Gastroesophageal sphincter (tissue), 4 donors: ENCODE results near the gene MAN2B2. TPM values are rescaled to one million over a fixed set of nuclear protein-coding genes. Genes with fewer than 3 reads are reported as not detected.

Experiments used
- ATAC-seq: fragments of 150-250 bp; one replicate; pipeline ENCODE4 v1.9.1; 2016; ENCODE audit warnings: mild to moderate bottlenecking, moderate library complexity
- H3K27ac ChIP-seq, 4 donors: fragments of 200-600 bp; sonication (generic) in 3 of 4; 1 replicate in 3 of 4; 2 replicates in 1 of 4; pipeline ENCODE4 v1.5.1; 2016 to 2019
- H3K27me3 ChIP-seq: fragments of 200-600 bp; sonication (generic); one replicate; pipeline ENCODE4 v1.5.1; 2019
- H3K36me3 ChIP-seq, 2 donors: fragments of 200-600 bp; sonication (generic); one replicate each; pipeline ENCODE4 v1.5.1; 2019; ENCODE audit warnings: control low read depth in 1 of 2
- H3K4me1 ChIP-seq, 3 donors: fragments of 200-600 bp; sonication (generic); 1 replicate in 2 of 3; 2 replicates in 1 of 3; pipeline ENCODE4 v1.5.1; 2016 to 2019; ENCODE audit warnings: control low read depth in 2 of 3
- H3K4me3 ChIP-seq, 2 donors: fragments of 200-600 bp; sonication (generic); one replicate each; pipeline ENCODE4 v1.5.1; 2019; ENCODE audit warnings: mild to moderate bottlenecking in 1 of 2, moderate library complexity in 1 of 2
- H3K9me3 ChIP-seq, 3 donors: fragments of 200-600 bp; sonication (generic); one replicate each; pipeline ENCODE4 v1.5.1; 2017 to 2019; ENCODE audit warnings: control low read depth in 2 of 3
- EP300 ChIP-seq: sonication (generic); formaldehyde crosslinking; IDR thresholded peaks from one replicate; pipeline ENCODE4 v1.6.1; 2017; ENCODE audit warnings: antibody characterized with exemption, mild to moderate bottlenecking
- POLR2A ChIP-seq, 2 donors: fragments of 450-650 bp; IDR thresholded peaks; one replicate each; pipeline ENCODE4 v1.6.1; 2017; ENCODE audit warnings: antibody characterized with exemption in 2 of 2, mild to moderate bottlenecking in 2 of 2, moderate library complexity in 1 of 2
- POLR2AphosphoS5 ChIP-seq: sonication (generic); formaldehyde crosslinking; IDR thresholded peaks from one replicate; pipeline ENCODE4 v1.6.1; 2017; ENCODE audit warnings: antibody characterized with exemption
- WGBS, 2 donors: methylation state at CpG; one replicate each; pipeline ENCODE4 v1.1.5; 2018; ENCODE audit warnings: low coverage in 1 of 2; 5-methylcytosine and 5-hydroxymethylcytosine counted together
- total RNA-seq, 4 donors: library from RNA; depleted of rRNA; stranded (reverse); fragments of >200 nt; gene quantifications; one replicate each; pipeline ENCODE4 v1.1.0, GENCODE V29; 2016
- TF ChIP-seq, protein P1 (sequence below), 4 experiments: fragments of 200-600 bp in 2 of 4; fragments of 450-650 bp in 2 of 4; sonication (generic) in 1 of 4; IDR thresholded peaks; one replicate each; pipeline ENCODE4 v1.5.1; 2017 to 2019; ENCODE audit warnings: antibody characterized with exemption in 4 of 4, mild to moderate bottlenecking in 2 of 4, moderate library complexity in 2 of 4

The MAN2B2 gene
- total RNA-seq, 4 donors from 2014 or later: 20.3 to 39.3 (median 34.3) TPM

DNA sequence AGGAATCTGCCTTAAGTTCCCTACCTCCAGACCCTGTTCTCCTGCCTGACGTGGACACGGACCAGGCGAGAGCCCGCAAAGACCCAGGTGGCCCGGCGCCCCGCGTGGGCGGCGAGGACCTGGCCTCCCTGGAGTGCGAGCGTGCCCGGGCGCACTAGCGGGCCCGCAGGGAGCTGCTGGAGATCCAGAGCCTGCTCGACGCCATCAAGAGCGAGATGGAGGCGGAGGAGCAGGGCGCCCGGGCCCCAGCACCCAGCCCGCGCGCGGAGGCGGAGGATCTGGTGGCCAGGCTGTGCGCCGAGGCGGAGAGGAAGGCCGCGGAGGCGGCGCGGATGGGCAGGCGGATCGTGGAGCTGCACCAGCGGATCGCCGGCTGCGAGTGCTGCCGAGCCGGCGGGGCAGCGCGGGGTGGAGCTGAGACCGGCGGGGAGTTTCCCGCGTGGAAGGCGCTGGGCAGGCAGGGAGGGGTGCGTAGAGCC, 83.6 kb downstream of the MAN2B2 start:
- Histone ChIP-seq H3K27ac (peak overlapping the region; percentile 13 to 84 (median 75)), H3K4me3 (peak overlapping the region; percentile 30 to 55), H3K9me3 (no peaks in the 10 kb centered on the region), H3K4me1 (peaks cover 0 to 16% (median 0%) of the 10 kb centered on the region in 3 donors), H3K36me3 (no peaks in the 10 kb centered on the region), H3K27me3 (no peaks in the 10 kb centered on the region)
- WGBS, 2 donors: 0% methylated on average over 1 of the region's 52 CpGs; no CpG with 5 or more reads in 1 of the 2 donors
- TF ChIP-seq EP300 (no peak), POLR2AphosphoS5 (peak; percentile 13)
- TF ChIP-seq, protein P1, sequence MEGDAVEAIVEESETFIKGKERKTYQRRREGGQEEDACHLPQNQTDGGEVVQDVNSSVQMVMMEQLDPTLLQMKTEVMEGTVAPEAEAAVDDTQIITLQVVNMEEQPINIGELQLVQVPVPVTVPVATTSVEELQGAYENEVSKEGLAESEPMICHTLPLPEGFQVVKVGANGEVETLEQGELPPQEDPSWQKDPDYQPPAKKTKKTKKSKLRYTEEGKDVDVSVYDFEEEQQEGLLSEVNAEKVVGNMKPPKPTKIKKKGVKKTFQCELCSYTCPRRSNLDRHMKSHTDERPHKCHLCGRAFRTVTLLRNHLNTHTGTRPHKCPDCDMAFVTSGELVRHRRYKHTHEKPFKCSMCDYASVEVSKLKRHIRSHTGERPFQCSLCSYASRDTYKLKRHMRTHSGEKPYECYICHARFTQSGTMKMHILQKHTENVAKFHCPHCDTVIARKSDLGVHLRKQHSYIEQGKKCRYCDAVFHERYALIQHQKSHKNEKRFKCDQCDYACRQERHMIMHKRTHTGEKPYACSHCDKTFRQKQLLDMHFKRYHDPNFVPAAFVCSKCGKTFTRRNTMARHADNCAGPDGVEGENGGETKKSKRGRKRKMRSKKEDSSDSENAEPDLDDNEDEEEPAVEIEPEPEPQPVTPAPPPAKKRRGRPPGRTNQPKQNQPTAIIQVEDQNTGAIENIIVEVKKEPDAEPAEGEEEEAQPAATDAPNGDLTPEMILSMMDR (IDR thresholded peaks at IDR 0.05): no peak
- ATAC-seq: peak; percentile 72

DNA sequence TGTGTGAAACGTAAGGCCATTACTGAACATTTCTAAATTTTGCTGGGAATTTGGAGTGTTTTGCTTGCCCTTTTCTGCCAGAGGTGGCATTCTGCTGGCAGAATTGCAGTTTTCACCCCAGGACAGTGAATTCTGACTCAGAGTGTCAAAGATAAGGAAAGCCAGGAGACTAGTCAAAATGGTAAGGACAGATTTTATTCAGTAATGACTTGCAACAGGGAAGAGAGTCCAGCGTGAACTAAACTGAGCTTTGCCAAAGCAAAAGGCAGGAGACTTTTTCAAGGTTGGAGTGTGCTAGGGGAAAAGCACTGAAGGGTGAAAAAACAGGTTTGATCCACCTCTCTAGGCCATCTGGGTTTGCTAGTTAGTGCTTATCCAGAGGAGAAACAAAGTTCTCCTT, 84.9 kb downstream of the MAN2B2 start:
- no peaks in the 10 kb centered on the region for H3K9me3 ChIP-seq
- H3K4me3 ChIP-seq: no peak overlapping the region
- TF ChIP-seq POLR2A (IDR thresholded peaks at IDR 0.05) (no peak), EP300 (no peak), POLR2AphosphoS5 (no peak)
- TF ChIP-seq, protein P1 (IDR thresholded peaks at IDR 0.05): no peak
- no peaks in the 10 kb centered on the region for H3K27me3 ChIP-seq
- H3K4me1 ChIP-seq: peaks cover 0 to 29% (median 4%) of the 10 kb centered on the region in 3 donors
- no peaks in the 10 kb centered on the region for H3K36me3 ChIP-seq
- 79 to 90% methylated on average over 2 of the region's 2 CpGs for WGBS, 2 donors
- ATAC-seq: no peak
- H3K27ac ChIP-seq: no peak overlapping the region

DNA sequence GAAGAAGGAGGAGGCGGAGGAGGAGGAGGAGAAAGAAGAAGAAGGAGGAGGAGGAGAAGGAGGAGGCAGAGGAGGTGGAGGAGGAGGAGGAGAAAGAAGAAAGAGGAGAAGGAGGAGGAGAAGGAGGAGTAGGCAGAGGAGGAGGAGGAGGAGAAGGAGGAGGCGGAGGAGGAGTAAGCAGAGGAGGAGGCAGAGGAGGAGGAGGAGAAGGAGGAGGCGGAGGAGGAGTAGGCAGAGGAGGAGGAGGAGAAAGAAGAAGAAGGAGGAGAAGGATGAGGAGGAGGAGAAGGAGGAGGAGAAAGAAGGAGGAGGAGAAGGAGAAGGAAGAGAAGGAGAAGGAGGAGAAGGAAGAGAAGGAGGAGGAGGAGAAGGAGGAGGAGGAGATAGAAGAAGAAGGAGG, 85.4 kb downstream of the MAN2B2 start:
- Histone ChIP-seq H3K4me1 (peaks cover 0 to 30% (median 4%) of the 10 kb centered on the region in 3 donors), H3K4me3 (no peak overlapping the region), H3K27ac (no peak overlapping the region), H3K36me3 (no peaks in the 10 kb centered on the region), H3K9me3 (no peaks in the 10 kb centered on the region), H3K27me3 (no peaks in the 10 kb centered on the region)
- ATAC-seq: no peak
- WGBS, 2 donors: 90 to 94% methylated on average over 2 to 3 of the region's 3 CpGs
- TF ChIP-seq, protein P1 (IDR thresholded peaks at IDR 0.05): no peak
- TF ChIP-seq POLR2A (IDR thresholded peaks at IDR 0.05): no peak
- TF ChIP-seq EP300: no peak
- TF ChIP-seq POLR2AphosphoS5: no peak

DNA sequence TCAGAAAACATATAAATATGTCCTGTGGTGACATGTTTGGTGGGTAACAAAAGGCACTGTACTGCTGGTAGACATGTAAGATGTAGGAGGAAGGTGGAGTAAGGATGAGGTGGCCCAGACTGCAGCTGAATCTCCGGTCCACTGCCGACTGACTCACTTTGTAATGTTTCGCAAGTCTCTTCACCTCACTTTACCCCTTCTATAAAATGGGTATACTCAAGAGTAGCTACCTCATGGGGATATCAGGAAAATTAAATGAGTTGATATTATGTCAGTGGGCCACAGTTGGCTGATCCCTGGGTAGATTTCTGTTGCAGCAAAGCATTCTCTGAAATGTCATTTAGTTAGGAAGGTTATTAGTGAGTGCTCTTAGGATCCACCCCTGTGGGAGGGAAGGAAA, 87.6 kb downstream of the MAN2B2 start:
- peaks cover 5% of the 10 kb centered on the region for H3K27me3 ChIP-seq
- no peak for TF ChIP-seq EP300
- TF ChIP-seq, protein P1 (IDR thresholded peaks at IDR 0.05): no peak
- no peak for TF ChIP-seq POLR2AphosphoS5
- TF ChIP-seq POLR2A (IDR thresholded peaks at IDR 0.05): no peak
- 87 to 92% methylated on average over 3 of the region's 3 CpGs for WGBS, 2 donors
- H3K4me1 ChIP-seq: peaks cover 0 to 30% (median 4%) of the 10 kb centered on the region in 3 donors
- no peaks in the 10 kb centered on the region for H3K9me3 ChIP-seq
- no peak overlapping the region for H3K4me3 ChIP-seq
- H3K27ac ChIP-seq: no peak overlapping the region
- no peaks in the 10 kb centered on the region for H3K36me3 ChIP-seq
- ATAC-seq: no peak

DNA sequence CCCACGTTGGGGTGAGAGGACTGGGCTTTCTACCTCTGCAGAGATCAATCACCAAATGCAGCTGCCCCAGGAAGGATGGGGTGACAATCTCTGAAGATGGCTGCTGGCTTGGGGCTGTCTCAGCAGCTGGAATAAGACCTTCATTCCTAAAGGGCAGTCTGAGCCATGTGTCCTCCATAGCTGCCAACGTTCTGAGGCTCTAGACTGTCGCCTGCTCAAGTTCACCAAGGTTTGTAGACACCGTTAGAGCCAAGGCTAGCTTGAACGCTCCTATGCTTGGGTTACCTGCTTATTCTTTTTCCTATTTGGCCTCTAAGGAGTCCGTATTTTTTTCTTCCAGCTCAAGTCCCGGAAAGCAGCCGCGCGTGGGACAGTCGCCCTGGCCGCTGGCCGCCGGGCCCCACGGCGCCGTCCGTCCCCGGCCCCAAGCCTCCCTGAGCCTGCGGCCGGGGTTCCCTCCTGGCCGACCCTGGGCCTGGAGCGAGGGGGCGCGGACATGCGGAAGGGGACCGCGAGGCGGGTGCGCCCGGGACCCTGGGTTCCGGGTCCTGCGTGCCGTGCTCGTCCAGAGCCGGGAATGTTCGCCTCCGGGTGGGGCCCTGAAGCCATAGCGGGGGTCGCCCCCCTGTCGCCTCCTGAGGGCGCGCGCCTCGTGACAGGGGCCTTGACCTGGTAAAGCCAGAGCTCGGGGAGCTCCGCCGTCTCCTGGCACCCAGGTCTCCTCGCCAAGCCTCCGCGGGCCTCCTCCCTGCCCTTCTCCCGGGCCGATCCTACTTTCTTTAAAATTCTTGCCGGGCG, 88.8 kb downstream of the MAN2B2 start:
- TF ChIP-seq POLR2AphosphoS5: no peak
- TF ChIP-seq, protein P1 (IDR thresholded peaks at IDR 0.05): no peak
- no peak for TF ChIP-seq EP300
- TF ChIP-seq POLR2A (IDR thresholded peaks at IDR 0.05): no peak
- Histone ChIP-seq H3K36me3 (peaks cover 0 to 10% of the 10 kb centered on the region in 2 donors), H3K9me3 (no peaks in the 10 kb centered on the region), H3K27me3 (peaks cover 5% of the 10 kb centered on the region), H3K4me3 (peak overlapping the region; percentile 3 to 45), H3K4me1 (peaks cover 0 to 22% (median 4%) of the 10 kb centered on the region in 3 donors), H3K27ac (peak overlapping the region in 1 of 4 donors; percentile 51)
- ATAC-seq: peak; percentile 23
- WGBS, 2 donors: 27 to 50% methylated on average over 5 to 6 of the region's 55 CpGs
